ENCODE measurements around the gene HOXA9. TPM values are rescaled to one million over a fixed set of nuclear protein-coding genes. Genes with fewer than 3 reads are reported as not detected.
A peak's percentile ranks its signal among the peaks of the same experiment; 100 is the strongest.

Gene HOXA9
- total RNA-seq, 1 experiment from 2014 or later: 71.2 TPM

DNA sequence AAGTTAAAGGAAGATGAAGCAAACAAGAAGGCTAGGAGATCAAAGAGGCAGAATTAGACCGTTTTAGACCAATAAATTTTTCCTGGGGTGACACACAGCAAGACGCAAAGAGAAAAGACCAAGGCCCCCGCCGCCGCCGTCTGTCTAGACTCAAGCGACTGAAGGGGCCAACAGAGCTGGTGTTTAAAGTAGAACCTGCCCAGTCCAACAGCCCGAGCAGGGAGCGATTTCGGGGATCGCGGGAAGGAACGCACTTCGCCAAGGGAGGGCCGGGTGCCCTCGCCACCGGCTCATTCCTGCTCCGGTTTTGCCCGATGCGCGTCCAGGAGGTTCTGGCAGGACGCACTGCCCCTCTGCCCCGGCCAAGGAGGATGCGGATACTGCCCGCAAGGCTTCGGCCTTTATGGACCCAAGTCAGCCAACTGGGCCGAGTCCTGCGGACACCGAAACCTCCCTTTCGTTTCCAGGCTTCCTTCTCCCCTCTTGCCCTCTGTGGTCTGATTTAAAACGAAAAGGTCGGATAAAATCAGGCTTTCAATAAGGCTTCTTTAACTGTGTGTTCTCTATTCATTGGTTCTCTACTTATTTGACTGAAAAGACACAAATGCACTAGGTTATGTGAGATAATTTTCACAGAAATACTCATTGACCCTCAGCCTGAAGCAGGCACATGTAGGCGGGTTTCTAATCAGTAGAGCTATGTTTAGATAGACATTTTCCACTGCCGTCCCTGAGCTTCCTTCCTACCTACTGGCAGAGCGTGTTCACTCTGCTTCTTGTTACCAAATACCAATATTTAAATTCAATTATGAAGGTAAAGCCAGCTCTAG lies 6.7 kb downstream of the HOXA9 start:
- no peak for DNase-seq (ENCODE audit: low spot score)
- in situ Hi-C loops (cut with HindIII; ENCODE audit: low sequenced_read_pairs): no loop called here

DNA sequence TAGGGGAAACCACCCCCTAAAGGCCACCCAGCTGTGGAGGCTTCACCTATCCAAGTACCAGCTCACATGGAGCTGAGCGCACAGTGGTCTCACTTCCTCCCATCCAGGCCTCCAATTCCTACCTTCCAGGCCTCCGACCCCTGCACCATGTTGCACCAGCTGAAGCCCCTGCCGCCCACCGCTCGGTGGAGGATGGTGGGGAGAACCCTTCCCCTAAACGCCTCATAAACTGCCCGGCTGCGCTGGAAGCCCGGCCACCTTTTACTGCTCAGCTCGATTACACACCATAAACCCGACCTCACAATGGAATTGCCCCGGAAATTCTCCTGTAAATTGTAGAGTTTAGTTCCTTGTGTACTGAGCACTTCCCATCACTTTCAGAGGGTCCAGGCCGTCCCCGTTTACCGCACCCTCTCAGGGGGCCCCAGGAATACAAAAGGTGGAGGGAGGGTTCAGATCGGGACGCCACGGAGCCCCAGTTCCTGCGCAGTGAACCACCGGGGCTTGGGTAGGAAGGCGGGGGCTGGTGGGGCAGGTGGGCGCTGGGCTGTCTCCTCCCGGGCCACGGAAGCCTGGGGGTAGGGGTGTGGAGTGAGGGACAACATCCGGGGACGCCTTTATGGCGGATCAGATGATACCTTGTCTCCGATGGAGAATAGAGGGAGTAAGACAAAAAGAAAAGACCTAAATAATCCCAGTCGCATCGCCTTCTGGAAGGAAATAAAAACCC lies 7.5 kb downstream of the HOXA9 start:
- DNase-seq (ENCODE audit: low spot score): no peak
- in situ Hi-C loops (cut with HindIII; ENCODE audit: low sequenced_read_pairs): no loop called here

- DNase-seq (ENCODE audit: low spot score): no peak
- in situ Hi-C loops (cut with HindIII; ENCODE audit: low sequenced_read_pairs): no loop called here
Measured at GRCh38 chr7:27156916-27157701, 8.2 kb downstream of the HOXA9 start.

DNA sequence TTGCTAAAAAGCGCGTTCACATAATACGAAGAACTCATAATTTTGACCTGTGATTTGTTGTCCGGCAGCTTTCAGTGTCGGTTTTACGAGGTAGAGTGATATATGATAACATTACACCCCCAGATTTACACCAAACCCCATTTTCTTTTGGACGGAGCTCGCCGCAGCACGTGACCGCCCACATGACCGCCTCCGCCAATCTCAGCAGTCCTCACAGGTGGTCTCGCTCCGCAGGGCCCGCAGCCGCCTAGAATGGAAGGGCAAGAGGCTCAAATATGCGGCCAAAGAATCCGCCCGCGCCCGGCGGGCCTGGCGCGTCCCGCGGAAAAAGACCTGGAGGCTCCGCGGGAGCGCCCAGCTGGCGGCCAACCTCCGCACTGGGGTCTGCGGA lies 8.8 kb downstream of the HOXA9 start, which contains the start of gene HOXA7:
HOXA7 (minus strand) TSS at position 168 of the 391 bp plus-strand sequence; CDS start at position 38, 130 bp downstream.
- DNase-seq (ENCODE audit: low spot score): no peak
- in situ Hi-C loops (cut with HindIII; ENCODE audit: low sequenced_read_pairs): no loop called here

DNA sequence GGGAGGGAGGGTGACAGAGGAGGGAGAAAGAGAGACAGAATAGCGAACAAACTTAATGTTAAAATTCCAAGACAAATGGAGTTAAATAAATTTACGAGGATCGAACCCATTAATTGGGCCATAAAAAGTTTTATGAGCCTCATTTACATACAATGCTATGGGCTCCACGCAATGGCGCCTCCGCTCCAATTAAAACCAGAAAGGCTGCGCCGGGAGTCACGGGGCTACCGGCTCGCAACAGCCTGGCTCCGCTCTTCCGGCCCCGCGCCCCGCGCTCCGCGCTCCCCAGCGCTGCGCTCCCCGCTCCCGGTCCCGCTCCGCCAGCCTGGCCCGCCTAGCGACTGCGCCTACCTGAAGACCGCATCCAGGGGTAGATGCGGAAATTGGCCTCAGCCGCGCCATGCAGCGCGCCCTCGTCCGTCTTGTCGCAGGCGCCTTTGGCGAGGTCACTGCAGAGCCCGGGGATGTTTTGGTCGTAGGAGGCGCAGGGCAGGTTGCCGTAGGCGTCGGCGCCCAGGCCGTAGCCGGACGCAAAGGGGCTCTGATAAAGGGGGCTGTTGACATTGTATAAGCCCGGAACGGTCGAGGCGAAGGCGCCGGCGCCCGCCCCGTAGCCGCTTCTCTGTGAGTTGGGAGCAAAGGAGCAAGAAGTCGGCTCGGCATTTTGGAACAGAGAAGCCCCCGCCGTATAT lies 9.4 kb downstream of the HOXA9 start:
- DNase-seq (ENCODE audit: low spot score): no peak
- in situ Hi-C loops (cut with HindIII; ENCODE audit: low sequenced_read_pairs): no loop called here

- in situ Hi-C loops (cut with HindIII; ENCODE audit: low sequenced_read_pairs): no loop called here
- no peak for DNase-seq (ENCODE audit: low spot score)
Measured at GRCh38 chr7:27154901-27155815, 10.2 kb downstream of the HOXA9 start.

DNA sequence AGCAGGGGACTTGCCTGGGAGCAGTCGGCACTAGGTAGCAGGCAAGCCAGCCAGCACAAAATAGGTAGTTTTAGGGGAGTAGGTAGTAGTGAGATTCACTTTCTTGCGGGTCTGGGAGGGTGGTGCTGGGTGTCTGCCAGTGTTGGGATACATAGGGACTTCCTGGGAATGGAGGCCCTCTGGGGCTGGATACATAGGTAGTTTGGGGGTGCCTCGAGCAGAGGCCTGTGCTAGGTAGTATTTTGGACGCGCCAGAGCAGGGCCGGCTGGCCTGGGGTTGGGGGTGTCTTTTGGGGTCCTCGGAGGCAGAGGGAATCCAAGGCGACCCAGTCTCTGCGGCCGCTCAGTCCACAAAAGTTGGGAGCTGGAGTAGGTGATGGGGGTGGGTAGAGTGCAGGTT lies 11.0 kb downstream of the HOXA9 start:
- no peak for DNase-seq (ENCODE audit: low spot score)
- in situ Hi-C loops (cut with HindIII; ENCODE audit: low sequenced_read_pairs): no loop called here

DNA sequence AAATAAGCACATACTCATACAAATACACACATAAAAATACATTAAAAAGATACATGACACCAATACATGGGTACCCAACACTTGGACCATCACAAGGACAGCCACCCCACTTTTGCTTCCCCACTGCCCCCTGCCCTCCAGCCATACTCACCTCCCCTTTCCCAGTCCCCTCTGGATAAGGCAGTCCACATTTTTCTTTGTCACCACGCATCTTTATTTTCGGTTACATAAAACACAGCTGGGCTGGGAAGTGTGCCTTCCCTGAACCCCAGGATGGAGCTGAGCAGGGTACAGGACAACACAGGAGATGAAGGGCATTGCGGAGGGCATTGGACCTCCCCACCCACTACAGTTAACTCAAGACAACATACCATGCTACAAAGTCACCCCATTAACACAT lies 11.8 kb downstream of the HOXA9 start:
- no peak for DNase-seq (ENCODE audit: low spot score)
- in situ Hi-C loops (cut with HindIII; ENCODE audit: low sequenced_read_pairs): no loop called here

GRCh38 chr7:27152816-27153442 lies 12.4 kb downstream of the HOXA9 start:
- DNase-seq (ENCODE audit: low spot score): no peak
- in situ Hi-C loops (cut with HindIII; ENCODE audit: low sequenced_read_pairs): no loop called here

GRCh38 chr7:27151931-27152815 lies 13.2 kb downstream of the HOXA9 start, which contains the start of gene HOXA3:
TSS of gene HOXA3 (minus strand) at chr7:27152583. CDS start at chr7:27110640, 41,943 bp downstream.
- no peak for DNase-seq (ENCODE audit: low spot score)
- in situ Hi-C loops (cut with HindIII; ENCODE audit: low sequenced_read_pairs): no loop called here

DNA sequence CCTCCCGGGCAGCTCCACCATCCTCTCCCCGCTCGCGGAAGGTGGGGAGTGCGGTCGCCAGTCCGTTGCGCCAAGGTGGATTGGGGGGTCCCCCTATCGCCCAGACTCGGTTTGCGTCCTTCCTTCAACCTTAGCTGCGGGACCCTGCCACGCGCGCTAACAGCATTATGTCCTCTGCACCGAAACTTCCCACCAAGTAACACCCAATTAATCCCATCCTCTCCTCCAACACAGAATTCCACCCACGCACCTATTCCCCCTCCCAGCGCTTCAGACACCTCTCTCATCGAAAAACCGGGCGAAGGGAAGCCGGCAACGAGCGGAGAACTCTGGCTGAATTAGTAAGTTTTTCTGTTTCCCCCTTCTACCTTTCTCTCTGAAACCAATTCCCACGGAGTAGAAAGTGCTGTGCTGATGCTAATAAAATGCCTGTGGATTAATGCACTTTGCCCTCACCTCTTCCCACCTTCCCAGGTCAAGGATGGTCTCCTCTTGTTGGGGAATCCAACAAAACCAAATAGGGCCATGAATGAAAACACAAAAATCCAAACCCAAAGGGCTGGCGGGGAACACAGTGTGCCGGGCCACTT lies 13.9 kb downstream of the HOXA9 start:
- DNase-seq (ENCODE audit: low spot score): no peak
- in situ Hi-C loops (cut with HindIII; ENCODE audit: low sequenced_read_pairs): no loop called here

- in situ Hi-C loops (cut with HindIII; ENCODE audit: low sequenced_read_pairs): no loop called here
- peak; percentile 51 for DNase-seq (ENCODE audit: low spot score)
Measured at GRCh38 chr7:27150568-27151340, 14.6 kb downstream of the HOXA9 start.

GRCh38 chr7:27149842-27150567 lies 15.3 kb downstream of the HOXA9 start:
- in situ Hi-C loops (cut with HindIII; ENCODE audit: low sequenced_read_pairs): no loop called here
- no peak for DNase-seq (ENCODE audit: low spot score)

GRCh38 chr7:27148756-27149641 lies 16.3 kb downstream of the HOXA9 start:
- no peak for DNase-seq (ENCODE audit: low spot score)
- in situ Hi-C loops (cut with HindIII; ENCODE audit: low sequenced_read_pairs): no loop called here
